Activated CD4-positive, alpha-beta T cell treated with anti-CD3 and anti-CD28 coated beads, Interleukin-2, amount 50 U/mL, for 48 hours (primary cell): Measurements from ENCODE around the gene ROBO1.

ENCODE experiments used
- DNase-seq, 2 experiments: peaks; one replicate each; pipeline ENCODE4 v3.0.0-alpha.2; 2020

ROBO1 gene

GRCh38 chr3:79664455-79664854 lies 103.3 kb downstream of the ROBO1 start:
- no peak for DNase-seq

DNA sequence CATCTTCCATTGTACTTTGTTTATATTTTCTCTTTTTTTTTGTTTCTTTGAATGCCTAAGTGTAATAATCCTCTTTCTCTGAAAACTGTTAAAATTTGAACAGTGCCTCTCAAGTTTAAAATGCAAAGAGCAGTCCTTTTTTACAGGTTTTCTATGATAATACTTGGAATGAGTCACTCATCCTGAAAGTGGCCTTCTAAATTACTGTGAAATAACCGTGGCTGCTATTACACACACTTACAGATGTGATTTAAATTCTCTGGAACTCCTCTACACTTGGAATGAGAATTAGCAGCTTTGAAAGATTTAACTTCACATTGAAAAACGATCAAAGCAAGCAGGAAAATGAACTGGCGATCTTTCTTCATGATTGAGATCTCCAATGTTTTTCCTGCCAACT lies 105.9 kb downstream of the ROBO1 start:
- no peak for DNase-seq

- no peak for DNase-seq
These were observed 110.7 kb downstream of the ROBO1 start for GRCh38 chr3:79657076-79657475.

DNA sequence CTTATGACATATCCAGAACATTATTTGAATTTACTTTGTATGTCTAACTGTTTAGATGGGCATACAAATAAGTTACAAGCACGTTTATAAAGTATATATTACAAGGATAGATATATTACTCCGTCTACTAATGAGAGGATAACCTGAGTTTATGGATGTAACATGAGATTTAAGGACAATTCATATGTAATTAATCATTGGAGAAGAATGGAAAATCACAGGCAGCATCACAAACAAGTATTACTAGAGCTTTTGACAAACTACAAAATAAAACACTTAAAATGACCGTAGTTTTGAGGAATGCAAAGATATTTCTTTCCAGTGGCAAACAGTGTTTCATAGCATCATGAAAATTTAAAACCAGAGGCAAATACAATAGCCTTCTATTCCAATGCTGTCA lies 113.8 kb downstream of the ROBO1 start:
- no peak for DNase-seq

DNA sequence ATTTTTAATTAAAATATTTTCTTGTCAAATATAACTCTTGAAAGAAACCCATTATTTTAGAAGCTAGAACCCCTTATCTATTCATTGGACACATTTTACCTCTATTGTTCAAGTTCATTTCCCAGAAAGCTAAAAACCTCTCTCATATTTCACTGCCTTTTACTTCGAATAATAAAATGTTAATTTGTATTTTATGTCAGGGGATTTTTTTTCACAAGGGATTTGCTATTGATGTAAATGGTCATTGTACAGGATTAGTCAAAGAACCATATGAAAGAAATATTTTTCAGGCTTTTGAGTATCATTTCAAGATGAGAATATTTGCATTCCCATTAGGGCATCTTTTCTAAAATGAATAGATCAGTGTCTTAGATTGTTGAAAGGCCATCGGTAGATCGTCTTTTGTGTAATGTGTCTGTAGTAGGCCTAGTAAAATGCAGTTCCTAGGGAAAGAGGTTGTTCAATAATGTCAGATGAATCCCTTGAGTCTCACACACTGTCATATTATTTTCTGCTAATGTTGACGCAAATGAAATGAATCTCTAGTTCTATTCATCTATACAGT lies 114.5 kb downstream of the ROBO1 start:
- DNase-seq, result no peak

GRCh38 chr3:79651536-79652065 lies 116.2 kb downstream of the ROBO1 start:
- DNase-seq, result no peak

DNA sequence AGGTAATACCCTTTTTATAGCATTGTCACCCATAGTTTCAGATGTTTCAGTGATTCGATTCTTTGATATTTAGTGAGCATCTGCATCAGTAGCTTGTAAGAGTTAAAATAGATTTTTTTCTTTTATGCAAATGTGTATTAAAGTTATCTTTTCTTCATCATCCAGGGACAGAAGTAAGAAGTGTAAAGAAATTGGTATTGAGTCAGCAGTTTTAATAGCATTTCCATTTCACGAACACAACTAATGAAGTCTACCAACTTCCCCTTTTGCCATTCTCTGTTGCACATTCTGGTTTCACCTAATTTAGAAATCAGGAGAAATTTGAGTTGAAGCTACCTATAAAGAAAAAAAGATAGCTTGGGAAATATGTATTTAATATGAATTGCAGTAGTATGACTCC lies 127.9 kb downstream of the ROBO1 start:
- DNase-seq, result no peak

DNA sequence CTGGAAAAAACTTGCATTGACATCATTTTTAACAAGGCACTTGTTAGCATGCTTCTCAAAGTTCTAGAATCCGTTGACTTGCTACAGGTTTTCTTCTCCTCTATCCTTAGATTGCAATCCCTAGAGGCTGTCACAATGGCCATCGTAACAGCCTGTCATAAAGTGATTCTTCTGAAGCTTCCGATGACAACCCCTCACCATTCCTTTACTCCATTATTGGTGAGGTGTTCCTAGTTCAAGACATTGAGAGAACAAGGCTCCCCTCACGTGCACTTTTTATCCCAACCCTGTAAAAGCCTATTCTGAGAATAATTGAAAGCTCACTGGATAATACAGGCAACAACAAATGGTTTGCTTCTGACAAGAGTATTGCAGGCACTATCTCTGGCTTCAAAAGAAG lies 131.4 kb downstream of the ROBO1 start:
- no peak for DNase-seq

DNA sequence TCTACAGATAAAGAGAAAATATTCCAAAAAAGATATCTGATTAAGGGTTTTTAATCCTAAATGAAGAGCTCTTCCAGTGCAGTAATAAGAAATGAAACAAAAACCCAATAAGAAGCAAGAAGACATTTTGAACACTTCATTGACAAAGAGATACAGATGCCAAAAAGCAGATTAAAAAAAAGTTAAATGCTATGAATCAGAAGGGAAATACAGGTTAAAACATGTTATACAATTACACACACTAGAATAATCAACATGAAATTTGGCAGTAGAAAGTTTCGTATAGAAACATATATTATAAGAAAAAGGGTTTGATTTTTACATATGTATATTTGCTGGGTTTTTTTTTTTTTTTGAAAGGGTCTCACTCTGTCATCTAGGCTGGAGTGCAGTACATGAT lies 135.0 kb downstream of the ROBO1 start:
- DNase-seq, result no peak

GRCh38 chr3:79618883-79619282 lies 148.9 kb downstream of the ROBO1 start:
- DNase-seq, result no peak

DNA sequence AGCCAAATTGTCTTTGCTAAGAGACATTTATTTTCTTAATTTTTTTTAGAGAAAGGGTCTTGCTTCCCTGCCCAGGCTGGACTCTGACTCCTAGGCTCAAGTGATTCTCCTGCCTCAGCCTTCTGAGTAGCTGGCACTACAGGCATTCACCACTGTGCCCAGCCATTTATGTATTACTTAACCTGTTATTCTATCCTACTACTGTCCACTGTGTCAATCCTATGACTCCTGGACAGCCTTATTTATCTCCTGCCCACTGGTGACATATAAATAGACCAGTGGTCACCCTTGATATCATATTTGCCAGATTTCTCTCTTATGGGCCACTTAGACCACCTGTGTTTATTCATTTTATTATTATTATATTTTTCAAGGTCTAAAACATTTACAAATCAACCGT lies 161.4 kb downstream of the ROBO1 start:
- DNase-seq, result no peak

DNA sequence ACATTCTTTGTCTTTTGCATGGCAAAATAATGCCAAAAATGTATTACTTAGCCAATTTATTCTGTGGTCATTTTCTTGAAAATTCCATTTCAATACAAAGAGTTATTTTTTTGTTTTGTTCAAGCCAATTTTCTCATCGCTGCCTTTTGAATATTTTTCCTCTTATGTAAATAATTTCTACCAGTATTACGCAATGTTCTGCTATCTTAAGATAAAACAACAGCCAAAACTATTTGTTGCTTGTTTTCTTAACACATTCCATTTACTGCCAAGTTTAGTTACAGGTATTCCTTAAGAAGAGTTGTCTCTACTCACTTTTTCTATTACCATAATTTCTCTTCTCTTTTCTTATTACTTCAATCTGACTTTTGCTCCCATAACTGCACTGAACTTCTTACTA lies 163.1 kb downstream of the ROBO1 start:
- DNase-seq, result no peak

- no peak for DNase-seq
These were observed 165.4 kb downstream of the ROBO1 start for GRCh38 chr3:79602385-79602784.

GRCh38 chr3:79598594-79598993 lies 169.2 kb downstream of the ROBO1 start:
- no peak for DNase-seq

DNA sequence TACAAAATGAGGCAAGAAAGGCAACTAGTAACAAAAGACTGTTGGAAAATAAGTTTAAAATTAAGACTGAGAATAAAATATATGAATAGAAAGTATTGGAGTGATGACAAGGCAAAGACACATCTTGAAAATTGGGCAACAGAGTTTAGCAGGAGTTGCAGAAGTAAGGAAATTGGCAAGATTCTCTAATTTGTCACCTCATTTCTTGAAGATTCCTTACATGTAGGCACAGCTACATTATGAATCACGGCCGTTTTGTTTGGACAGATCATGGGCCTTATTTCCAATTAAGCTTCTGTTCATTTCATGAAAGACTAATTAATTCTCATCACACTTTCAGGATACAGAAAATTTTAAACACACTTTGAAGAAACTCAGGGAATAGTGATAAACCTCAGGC lies 170.1 kb downstream of the ROBO1 start:
- no peak for DNase-seq

DNA sequence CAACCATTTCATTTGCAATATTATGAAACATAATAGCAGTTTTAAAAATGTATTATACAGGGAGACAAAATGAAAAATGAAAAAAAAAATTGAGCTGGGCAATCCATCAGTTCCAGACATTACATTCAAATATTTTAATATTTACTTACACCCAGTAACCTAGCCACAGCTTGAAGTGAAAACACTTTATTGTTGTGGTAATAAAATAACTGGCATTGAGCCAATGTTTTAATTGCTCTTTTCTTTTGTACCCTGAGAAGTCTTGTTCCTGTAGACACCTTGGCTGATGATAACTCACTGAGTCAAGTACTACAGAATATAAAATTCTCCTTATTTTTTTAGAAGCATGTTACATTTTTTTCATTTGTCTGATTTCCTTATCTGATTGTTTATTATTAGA lies 180.6 kb downstream of the ROBO1 start:
- DNase-seq, result no peak

DNA sequence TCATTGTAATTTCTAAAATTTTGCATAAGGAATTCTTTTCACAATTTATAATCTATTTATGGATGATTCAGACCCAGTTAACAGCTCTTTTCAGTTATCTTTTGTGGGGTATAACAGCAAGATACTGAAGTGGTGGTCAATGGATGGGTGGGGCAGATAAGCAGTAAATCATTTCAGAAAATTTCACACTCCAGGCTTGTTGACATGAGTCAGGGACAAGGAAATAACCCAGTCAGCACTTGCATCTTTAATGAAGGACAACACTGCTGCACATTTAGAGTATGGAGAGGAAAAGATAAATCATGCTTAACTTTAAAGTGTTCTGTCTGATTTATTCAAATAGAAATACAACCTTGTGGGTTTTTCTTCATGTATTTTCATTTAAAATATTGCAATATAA lies 181.6 kb downstream of the ROBO1 start:
- no peak for DNase-seq

GRCh38 chr3:79572930-79573329 lies 194.9 kb downstream of the ROBO1 start:
- no peak for DNase-seq

- DNase-seq, result no peak
These were observed 198.9 kb downstream of the ROBO1 start for GRCh38 chr3:79568938-79569337.

- no peak for DNase-seq
These were observed 203.6 kb downstream of the ROBO1 start for GRCh38 chr3:79564192-79564591.

DNA sequence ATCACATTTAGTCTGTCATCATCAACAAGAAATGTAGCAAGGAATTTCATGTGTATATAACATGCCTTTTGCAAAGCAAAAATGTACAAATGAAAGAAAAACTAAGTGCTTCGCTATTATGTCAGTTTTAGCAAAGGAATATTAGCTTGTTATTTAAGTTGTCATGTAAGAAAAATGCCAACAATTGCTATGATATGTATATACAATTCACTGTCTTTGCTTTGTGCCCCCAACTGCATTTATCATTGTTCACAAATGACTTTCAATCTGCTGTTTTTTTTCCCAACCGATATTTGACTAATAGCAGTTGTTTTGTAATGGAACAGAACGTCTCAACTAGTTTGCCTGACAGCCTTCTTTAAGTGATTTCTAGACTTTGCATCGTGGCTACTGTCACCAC lies 207.1 kb downstream of the ROBO1 start:
- no peak for DNase-seq

GRCh38 chr3:79558943-79559342 lies 208.9 kb downstream of the ROBO1 start:
- DNase-seq, result no peak

DNA sequence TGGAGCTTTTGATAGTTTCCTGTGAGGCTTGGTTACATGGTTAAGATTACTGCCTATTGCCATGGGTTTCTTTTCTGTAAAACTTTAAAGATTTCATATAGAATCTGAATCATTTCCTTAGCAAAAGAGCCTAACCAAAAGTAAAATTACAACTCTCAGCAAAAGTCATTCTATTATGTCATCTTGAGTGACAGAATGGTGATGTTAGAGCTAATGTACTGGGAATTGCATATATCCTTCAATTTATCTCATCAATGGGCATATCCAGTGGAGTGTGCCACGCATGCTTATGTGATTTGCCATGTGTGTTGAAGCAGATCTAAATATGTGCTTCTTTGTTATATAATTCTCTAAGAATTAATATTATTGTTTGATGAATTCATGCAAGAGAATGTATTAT lies 212.1 kb downstream of the ROBO1 start:
- DNase-seq, result no peak

GRCh38 chr3:79551997-79552396 lies 215.8 kb downstream of the ROBO1 start:
- no peak for DNase-seq

- no peak for DNase-seq
These were observed 216.4 kb downstream of the ROBO1 start for GRCh38 chr3:79551321-79551892.
